Activated CD4-positive, CD25-positive, alpha-beta regulatory T cell treated with anti-CD3 and anti-CD28 coated beads, Interleukin-2, amount 50 U/mL, for 24 hours (primary cell): ENCODE measurements around the gene FAM13C.

Source experiments
- ATAC-seq, 2 donors: fragments of 150-1000 bp; cut with Tn5 transposase; one replicate each; pipeline ENCODE4 v1.10.0; 2021; ENCODE audit warnings: mild to moderate bottlenecking in 1 of 2, moderate library complexity in 1 of 2

The FAM13C gene

DNA sequence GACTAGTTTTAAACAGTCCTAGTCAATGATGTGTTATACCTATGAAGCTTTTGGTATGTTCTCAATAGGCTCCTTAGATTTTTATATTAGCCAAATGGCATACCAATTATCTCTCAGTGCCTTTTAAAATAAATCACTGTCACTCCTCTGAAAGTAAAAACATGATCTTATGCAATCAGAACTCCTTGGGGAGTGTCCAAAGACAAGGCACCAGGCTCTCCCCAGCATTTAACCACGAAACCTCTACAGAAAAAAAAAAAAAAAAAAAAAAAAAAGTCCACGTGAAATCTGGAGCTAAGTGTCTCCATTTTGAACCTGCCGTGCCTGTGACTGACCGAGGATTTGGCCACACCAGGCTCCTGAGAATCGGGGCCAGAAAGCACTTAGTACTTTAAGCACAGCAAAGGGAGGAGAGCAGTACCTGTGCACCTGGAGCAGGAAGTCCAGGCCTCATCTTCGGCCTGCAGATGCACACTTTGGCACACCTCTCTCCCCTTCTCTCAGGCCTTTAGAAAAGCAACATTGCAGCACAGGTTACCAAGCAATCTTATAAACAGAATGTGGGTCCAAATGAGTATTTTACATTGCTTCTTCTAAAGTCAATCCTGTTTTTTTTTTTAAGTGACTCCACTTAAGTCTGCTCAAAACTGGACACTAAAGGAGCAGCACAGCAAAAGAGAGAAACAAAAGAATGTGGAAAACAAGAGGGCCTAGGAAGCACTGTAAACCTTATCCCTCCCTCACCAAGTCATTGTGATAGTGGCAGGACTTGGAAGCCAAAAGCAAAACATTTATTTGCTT is 1.5 kb downstream of the FAM13C start:
- ATAC-seq: no peak

DNA sequence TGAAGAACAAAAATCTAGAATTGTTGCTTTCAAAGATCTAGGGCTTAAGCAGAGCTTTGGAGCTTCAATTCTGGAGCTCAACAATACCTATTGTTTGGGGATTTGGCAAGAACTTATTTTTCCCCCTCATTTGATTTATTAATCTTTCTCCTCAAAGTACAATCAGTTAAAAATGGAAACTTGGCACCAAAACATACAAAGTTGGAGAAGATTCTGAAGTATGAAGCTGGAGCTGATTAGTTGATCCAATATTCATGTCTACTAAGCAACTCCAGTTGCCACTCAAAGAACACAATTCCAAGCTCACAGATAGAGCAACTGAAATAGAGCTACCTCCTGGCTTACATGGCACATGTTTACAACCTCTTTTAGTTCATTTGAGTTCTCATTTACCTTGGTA is 3.8 kb downstream of the FAM13C start:
- no peak for ATAC-seq

DNA sequence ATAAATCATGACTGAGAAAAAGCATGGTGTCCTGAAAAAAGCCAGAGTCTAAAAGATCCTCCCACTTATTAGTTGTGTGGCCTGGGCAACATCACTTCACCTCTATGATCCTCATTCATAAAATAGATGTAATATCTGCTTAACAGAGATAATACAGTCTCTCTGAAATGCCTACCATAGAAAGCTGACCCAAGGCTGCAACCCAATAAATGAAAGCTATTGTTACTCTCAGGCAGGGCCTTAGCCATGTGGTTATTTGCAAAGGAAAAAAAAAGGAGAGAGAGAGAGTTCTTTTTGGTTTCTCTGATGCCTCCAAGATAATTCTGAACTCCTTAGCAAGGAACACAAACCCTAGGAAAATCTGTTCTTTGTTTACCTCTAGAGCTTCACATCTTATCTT is 7.9 kb downstream of the FAM13C start:
- no peak for ATAC-seq

DNA sequence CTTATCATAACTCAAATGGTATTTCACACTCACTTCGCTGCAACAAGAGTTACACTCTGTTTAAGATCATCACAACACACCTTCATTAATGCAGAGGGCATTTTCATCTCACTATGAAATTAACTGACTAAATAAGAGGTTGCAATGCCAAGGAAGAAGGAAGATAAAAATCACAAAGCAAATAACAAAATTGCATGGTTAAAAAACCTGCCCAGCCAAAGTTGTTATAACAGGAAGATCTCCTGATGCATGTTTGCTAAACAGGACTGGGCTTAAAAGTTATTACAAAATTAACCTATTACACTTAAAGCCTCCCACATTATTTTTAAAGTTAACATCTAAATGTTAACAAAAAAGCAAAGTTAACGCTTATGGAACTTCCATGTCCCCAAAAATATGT is 11.8 kb downstream of the FAM13C start:
- ATAC-seq: no peak

DNA sequence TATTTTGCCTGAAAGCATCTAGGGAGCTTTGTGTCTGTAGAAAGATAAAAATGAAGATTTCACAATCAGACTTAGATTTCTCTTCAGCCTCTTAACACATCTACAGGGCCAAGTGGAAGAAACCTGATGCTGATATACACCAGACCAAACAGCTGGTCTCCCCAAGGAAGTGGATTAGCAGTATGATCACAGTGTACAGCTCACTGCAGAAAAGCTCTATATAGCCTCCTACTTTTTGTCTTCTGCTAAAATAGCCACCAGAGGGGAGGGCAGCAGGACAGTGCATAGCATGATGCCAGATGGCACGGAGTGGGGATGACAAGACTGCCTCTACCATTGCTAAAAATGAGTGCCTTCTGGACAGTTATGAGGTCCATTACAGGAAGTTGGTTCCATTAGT is 16.0 kb downstream of the FAM13C start:
- ATAC-seq: no peak

DNA sequence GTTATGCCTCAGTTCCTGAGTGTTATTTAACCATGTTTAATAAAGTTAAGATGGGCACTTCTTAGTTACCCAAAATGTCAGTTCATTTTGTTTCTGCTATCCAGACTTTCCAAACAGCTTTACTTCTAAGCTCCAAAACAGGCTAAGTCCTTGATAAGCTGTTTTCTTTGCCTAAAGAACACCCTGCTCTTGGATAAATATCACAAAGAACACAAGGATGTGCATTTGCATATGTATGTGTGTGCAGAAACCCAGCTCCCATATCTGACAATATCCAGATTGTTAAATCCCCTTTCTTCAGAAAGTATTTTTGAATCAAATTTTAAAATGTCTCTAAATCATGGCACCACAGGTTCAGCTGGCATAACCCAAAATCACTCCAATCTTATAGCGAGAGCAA is 19.6 kb downstream of the FAM13C start:
- no peak for ATAC-seq

DNA sequence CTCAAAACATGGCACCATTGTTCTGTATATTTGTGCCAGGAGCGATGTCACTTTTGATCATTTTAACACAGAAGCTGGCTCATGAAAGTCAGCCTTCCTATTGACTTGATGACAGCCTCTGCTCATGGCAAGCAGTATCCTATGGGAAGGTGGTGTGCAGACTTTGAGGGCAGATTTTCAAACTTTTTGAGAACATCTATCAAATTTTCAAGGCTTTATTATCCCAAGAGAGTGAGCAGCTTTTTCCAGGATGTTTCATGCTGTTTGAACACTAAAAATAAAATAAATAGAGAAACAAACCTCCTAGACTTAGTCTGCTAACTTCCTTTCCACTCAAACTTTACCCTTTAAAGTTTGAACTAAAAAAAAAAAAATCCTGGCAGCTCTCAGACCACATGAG is 20.3 kb downstream of the FAM13C start:
- no peak for ATAC-seq

DNA sequence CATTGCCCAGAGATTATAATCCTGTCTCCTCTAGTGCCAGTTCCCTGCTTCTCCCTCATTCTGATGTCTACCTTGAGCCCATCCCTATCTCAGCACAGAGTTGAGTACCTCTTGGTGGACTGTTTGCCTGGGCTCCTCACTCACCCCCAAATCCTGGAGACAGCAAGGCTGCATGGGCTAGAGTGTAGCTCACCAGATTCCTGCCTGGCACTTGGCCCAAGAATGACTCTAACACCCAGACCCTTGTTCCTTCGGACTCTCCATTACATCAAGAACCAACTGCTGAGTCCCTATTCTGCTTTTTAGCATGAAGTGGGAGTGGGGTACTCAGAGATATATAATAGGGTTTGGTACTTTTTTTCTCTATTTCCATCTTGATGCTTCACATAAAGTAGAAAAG is 22.1 kb downstream of the FAM13C start:
- ATAC-seq: no peak

DNA sequence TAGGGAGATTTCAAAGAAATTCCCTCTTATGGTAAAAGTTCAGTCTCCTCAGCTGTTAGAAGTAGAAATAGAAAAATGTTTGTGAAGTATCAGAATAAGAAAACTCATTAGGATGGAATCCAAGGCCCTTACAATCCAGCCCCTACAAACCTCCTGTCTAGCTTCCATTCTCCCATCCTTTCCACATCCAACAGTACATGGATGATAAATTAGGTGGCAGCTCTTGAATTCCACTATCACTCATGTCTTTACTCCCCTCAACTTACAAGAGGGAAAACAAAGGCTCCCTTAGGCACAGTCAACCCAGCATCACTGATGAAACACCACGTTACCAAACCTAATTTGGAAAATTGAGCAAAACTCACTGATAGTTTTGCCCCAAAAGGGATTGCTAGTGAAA is 23.0 kb downstream of the FAM13C start:
- ATAC-seq: no peak

DNA sequence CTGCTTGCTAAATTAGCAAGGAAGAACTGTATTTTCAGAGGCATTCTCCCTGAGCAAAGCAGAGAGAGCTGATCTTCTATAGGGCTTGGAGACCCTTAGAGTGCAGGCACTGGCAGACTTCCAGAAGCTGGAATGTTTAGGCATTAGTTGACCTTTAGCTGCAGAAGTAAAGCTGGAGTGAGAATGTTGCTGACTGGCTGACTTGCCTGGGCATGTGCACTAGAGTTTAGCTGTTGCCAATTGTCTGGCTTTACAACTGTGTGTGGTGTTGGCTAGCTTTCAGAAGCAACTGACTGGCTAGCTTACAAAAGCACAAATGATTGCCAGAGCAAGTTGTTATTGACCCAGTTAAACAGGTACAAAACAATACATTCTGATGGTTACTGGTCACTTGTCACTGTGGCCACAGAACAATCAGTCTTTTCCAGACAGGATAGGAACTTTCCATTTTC is 25.1 kb downstream of the FAM13C start:
- ATAC-seq: no peak

DNA sequence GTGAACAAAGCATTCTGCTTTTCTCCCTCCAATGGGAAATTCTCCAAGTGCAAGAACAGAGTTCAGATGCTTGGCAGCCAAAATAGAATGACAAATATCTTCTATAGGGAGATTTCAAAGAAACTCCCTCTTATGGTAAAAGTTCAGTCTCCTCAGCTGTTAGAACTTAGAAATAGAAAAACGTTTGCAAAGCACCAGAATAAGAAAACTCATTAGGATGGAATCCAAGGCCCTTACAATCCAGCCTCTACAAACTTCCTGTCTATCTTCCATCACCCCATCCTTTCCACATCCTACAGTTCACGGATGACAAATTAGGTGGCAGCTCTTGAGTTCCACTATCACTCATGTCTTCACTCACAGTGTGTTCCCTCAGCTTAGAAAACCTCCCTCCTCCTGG is 25.7 kb downstream of the FAM13C start:
- no peak for ATAC-seq

DNA sequence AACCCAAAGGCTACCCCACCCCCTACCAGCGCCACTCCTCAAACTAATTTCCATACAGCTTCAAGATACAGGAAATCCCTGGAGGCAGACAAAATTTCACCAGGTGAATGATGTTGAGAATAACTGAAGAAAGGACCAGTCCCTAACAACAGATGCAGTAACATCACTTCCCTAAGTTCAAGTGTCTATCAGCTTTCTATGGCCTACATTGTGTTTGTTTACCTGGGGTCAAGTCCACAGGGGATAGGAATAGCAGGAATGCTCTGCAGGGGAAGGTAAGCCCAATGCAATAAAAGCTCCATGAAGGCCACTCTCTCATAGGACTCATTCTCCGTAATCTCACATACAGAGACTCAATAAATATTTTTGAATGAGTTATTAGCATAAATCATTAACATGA is 26.9 kb downstream of the FAM13C start:
- ATAC-seq: no peak

DNA sequence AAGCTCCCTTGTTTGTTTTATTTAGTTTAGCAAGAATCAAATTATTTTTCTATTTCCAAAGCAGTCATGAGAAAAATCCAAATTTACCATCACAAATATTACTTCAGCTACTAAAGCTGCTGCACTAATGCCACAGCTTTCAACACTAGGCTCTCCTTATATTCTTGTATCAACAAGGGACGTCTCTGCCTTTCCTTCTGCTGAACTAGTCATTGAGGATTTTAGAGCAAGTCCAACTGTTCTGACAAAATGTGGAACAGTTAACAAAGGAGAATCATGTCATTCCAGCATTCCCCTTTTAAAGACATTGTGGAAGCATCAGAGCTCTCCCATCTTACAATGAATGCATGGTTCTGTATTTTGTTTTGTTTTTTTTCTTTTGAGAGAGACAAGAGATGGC is 28.6 kb downstream of the FAM13C start:
- ATAC-seq: no peak

DNA sequence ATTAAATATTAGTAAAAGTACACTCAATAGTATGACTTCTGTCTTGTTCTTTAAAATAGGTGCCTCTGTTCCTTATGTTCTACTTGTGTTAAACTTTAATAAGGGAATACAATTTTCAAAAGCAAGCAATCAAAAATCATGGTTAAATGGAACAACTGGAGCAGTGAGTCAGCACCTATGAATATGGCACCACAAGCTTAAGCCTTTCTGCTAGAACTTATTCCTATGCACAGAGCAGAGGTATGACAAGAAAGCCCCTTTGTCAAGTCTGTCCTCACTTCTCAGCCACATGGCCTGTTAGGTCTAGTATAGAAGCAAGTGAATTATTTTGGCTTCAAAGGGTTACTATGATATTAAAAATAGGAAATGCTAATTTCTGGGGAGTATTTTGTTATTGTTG is 29.8 kb downstream of the FAM13C start:
- no peak for ATAC-seq

DNA sequence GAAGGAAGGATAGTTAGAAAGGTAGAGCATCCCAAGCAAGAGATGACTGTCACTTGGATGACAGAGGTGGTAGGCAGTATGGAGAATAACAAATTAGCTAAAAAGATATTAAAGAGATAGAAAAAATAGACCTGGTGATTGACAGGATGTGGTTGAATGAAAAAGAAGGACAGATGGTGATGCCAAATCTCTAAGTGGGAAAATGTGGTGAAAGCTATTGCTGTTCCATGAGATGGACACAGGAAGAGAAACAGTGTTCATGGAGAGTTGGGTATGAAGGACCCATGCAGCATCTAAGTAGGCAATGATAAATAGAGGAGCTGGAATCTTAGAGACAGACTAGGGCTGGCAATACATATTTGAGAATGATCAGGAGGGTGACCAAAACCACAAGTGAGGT is 30.7 kb downstream of the FAM13C start:
- ATAC-seq: no peak

DNA sequence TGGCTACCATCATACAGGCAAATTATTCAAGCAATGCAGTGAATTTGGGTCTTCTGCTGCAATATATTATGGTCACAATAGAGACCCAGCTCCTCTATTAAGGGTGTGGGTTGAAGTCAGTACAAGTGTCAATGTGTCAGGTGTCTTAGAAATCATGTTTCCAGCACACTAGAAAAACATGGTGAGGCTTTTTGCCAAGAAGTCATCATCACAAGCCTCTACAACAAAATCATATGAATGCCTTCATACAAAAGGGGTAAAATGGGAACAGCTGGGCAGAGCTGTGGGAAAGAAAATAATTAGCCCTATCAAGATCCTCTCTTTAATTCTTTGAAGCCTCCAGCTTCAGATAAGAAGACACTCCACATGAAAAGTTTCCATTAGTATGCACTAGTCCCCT is 37.2 kb downstream of the FAM13C start:
- ATAC-seq: no peak

DNA sequence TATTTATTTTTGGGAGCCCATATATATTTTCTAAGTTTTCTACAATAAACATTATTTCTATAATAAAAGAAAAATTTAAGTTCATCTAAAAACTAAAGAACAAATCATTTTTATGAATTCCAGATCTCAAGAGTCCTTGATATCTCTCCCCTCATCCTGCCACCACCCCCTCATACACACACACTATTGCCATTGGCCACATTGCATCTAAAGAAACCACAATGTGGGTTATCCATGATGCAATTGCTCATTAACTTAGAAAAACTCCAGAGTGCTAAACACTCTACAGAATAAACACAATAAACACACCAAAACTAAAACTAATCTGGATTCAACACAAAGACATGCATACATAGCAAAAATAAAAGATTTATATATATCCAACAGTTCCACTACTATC is 37.8 kb downstream of the FAM13C start:
- no peak for ATAC-seq

DNA sequence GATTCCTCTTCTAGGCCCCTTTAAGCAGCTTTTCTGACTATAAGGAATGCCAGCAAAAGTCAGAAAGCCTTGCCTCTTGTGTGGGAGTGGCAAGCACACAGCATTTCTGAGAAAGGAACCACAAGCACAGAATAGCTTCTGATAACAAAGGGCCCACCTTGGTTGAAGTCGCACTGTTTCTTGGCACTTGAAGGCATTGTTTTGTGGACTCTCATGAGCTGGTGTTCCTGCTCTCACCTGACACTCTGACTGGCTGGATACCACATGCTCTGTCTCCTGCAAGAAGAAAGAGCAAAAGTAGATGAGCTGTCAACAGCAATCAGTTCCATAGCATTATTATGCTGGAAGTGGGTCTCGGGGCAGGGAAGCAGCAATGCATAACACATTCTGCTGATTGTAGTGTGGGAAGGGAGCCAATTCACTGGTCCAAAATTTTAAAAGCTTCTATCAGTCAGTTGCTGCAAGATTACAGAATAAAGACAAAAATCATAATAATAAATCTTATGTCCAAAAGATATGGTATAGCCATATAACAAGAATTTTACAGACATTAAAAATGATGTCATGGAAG is 38.4 kb downstream of the FAM13C start:
- no peak for ATAC-seq

DNA sequence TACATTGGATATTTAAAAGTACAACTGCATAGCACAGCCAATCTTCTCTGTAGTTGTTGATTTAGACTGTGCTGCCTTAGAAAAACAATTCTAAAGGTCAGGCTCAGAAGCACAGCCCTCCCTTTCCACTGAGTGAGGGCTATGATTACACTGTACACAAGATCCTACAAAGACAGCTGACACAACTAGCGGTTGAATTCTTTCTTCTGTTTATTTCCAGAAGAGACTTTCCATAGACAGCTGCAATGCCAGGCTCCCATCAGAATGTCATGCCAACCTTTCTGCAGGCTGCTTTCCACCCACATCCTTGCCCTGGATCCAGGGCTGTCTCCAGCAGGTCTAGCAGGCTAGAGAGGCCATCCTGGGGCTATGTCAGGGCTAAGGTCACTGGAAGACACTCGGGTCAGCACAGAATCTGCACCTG is 39.3 kb downstream of the FAM13C start:
- ATAC-seq: no peak

DNA sequence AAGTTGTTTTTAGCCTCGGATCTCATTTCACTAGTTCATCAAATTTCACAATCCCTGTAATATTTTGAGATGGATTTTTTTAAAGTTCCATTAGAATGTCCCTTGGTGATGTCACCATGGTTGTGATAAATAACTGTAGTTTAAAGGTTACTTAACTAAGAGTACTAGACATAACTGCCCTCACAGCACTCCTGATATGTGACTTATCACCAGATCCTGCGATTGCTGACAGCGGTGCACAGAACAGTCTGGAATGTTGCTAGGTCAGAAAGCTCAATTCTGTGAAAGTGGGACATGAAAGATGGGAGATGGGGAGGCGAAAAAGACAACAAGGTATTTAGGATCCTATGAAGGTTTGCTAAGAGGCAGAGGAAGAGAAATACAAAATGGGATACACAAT is 40.2 kb downstream of the FAM13C start:
- no peak for ATAC-seq

DNA sequence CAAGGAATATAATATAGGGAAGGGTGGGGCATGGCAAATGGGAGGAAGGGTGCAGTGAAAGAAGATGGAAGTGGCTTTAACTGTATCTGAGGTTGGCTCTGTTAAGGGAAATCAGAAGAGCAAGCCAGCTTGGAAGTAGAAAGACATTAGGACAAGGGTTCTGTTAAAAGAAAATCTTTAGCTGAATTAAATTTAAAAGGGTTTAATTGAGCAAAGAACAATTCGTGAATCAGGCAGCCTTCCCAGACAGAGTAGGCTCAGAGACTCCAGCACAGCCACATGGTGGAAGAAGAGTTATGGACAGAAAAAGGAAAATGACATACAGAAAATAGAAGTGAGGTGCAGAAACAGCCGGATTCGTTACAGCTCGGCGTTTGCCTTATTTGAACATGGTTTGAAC is 42.0 kb downstream of the FAM13C start:
- no peak for ATAC-seq

DNA sequence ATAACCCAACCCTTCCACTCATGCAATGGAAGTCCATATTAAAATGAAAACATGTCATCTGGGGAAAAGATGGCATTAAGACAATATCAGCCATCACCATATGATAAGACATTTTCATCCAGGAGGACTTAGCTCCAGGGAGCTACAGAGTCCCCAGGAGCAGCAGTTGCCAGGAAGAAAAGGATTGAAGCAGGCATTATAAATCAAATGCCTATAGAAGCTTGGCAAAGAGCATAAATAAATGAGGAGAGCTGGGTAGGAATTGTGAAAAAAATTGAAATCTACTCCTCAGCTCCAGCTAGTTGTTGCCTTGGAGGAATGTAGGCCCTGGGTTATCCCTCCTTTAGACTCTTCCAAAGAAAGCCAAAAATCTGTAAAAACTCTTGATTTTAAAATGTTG is 42.5 kb downstream of the FAM13C start:
- ATAC-seq: no peak

DNA sequence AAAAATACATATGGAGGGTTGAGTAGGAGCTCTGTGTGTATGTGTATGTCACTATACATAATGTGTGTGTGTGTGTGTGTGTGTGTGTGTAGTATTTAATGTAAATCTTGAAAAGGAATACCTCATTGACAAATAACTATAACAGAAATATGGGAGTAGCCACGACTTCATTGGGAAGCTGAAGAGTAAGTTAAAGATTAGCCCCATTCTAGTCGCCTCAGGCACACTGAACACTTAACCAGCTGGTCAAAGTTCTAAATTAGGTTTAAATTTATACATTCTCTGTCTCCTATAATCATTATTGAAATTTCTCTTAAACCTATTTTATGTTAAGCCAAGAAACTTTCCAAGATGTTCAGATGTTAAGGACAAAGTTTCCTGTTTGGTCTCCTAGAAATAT is 45.3 kb downstream of the FAM13C start:
- no peak for ATAC-seq

DNA sequence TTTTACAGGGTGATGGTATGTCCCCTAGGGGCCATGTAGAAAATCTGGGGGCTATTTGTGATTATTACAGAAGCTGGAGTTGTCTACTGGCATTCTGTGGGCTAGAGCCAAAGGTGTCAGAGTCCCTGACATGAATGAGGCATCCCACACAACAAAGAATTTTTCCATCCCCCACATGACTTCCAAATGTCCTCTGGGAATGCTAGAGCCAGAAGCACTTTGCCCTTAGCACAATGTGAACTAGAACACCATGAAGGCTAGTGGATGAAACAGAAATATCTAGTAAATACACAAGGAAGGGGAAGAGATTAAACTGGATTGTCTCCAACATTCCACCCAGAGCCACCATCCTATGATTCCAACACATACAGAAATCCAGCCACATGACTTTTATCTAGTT is 46.9 kb downstream of the FAM13C start:
- ATAC-seq: no peak

DNA sequence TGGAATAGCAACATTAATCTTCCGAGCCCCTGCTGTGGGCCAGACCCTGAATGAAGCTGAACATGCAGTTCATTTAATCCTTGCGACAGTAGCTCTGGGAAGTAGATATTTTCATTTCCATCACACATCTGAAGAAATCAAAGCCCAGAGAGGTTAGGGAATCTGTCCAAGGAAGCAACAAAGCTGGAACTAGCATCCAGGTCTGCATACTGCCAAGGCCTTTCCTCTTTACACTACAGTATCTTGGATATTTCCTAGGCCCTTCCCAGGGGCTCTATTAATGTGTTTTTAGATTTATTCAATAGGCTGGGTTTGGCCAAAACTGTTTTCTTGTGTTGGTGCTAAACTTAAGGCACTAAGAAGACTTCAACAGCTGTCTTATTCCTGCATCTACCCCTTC is 48.1 kb downstream of the FAM13C start:
- ATAC-seq: no peak
